Activated CD4-positive, alpha-beta memory T cell treated with anti-CD3 and anti-CD28 coated beads for 36 hours (primary cell): ENCODE measurements around the gene ONECUT3. TPM values are rescaled to one million over a fixed set of nuclear protein-coding genes. Genes with fewer than 3 reads are reported as not detected.

ENCODE experiments used
- CTCF ChIA-PET: fragments of 350-600 bp; sonication (Branson Sonifier 250); formaldehyde crosslinking; loops from one replicate; lab custom pipeline; 2021; ENCODE audit warnings: antibody characterized with exemption, inconsistent platforms; lab: Charles Lee
- POLR2A ChIA-PET: fragments of 350-600 bp; sonication (Branson Sonifier 250); formaldehyde crosslinking; loops from one replicate; lab custom pipeline; 2021; ENCODE audit warnings: antibody characterized with exemption; lab: Charles Lee
- DNase-seq: peaks from one replicate; pipeline ENCODE4 v3.0.0-alpha.2; 2020
- H3K27ac Mint-ChIP-seq: one replicate; pipeline ENCODE4 v1.8.0; 2021; ENCODE audit warnings: mixed read lengths
- H3K27me3 Mint-ChIP-seq: one replicate; pipeline ENCODE4 v1.8.0; 2021; ENCODE audit warnings: mixed read lengths
- H3K36me3 Mint-ChIP-seq: one replicate; pipeline ENCODE4 v1.8.0; 2021; ENCODE audit warnings: mixed read lengths
- H3K4me1 Mint-ChIP-seq: one replicate; pipeline ENCODE4 v1.8.0; 2021; ENCODE audit warnings: low read depth, mixed read lengths
- H3K4me3 Mint-ChIP-seq: one replicate; pipeline ENCODE4 v1.8.0; 2021; ENCODE audit warnings: mild to moderate bottlenecking, mixed read lengths
- H3K9me3 Mint-ChIP-seq: one replicate; pipeline ENCODE4 v1.8.0; 2021; ENCODE audit warnings: mixed read lengths
- intact Hi-C: fragments of 100-400 bp; cut with micrococcal nuclease; formaldehyde crosslinking; loops from one replicate; pipeline ENCODE4 v1.15.1; 2023
- microRNA-seq: library from miRNA; unstranded; fragments of <30 nt; microRNA quantifications from one replicate; pipeline ENCODE4 v1.2.0, GENCODE V29; 2022; ENCODE audit warnings: borderline number of aligned reads, borderline microRNAs expressed, borderline replicate concordance
- total RNA-seq, 2 experiments: library from RNA; stranded (reverse); gene quantifications; one replicate each; pipeline ENCODE4 v1.2.3, GENCODE V29; 2021

ONECUT3 gene
- total RNA-seq, 2 experiments from 2014 or later, result not detected

- ChIA-PET POLR2A (no interaction called here), CTCF (interaction anchor here (1.8 to 3.1 kb wide), 2 partner anchors 9 to 41 kb away, joined by 4 to 25 read pairs; no protein-coding TSS in a partner anchor)
- Mint-ChIP-seq H3K27me3 (no peaks in the 10 kb centered on the region), H3K4me1 (no peaks in the 10 kb centered on the region), H3K27ac (no peak overlapping the region), H3K4me3 (no peak overlapping the region), H3K9me3 (no peaks in the 10 kb centered on the region), H3K36me3 (peaks cover 8% of the 10 kb centered on the region)
- DNase-seq, result no peak
- intact Hi-C loops, result no loop called here
Measured at GRCh38 chr19:1828279-1829238, 75.3 kb downstream of the ONECUT3 start.

GRCh38 chr19:1829958-1830357 lies 76.7 kb downstream of the ONECUT3 start:
- POLR2A ChIA-PET, result no interaction called here
- H3K9me3 Mint-ChIP-seq, result no peaks in the 10 kb centered on the region
- H3K27ac Mint-ChIP-seq, result no peak overlapping the region
- no peak for DNase-seq
- intact Hi-C loops, result no loop called here
- H3K27me3 Mint-ChIP-seq, result no peaks in the 10 kb centered on the region
- H3K4me1 Mint-ChIP-seq, result no peaks in the 10 kb centered on the region
- H3K4me3 Mint-ChIP-seq, result no peak overlapping the region
- H3K36me3 Mint-ChIP-seq, result peaks cover 6% of the 10 kb centered on the region
- CTCF ChIA-PET, result interaction anchor here (0.6 to 3.1 kb wide), 4 partner anchors 8 to 176 kb away, joined by 3 to 25 read pairs (median 4); no protein-coding TSS in a partner anchor

GRCh38 chr19:1830568-1830967 lies 77.3 kb downstream of the ONECUT3 start:
- ChIA-PET CTCF (interaction anchor here (1.1 to 1.8 kb wide), 2 partner anchors 10 to 43 kb away, joined by 4 read pairs; no protein-coding TSS in a partner anchor), POLR2A (no interaction called here)
- Mint-ChIP-seq H3K36me3 (peaks cover 6% of the 10 kb centered on the region), H3K4me1 (no peaks in the 10 kb centered on the region), H3K4me3 (no peak overlapping the region), H3K27me3 (no peaks in the 10 kb centered on the region), H3K9me3 (no peaks in the 10 kb centered on the region), H3K27ac (no peak overlapping the region)
- DNase-seq, result no peak
- intact Hi-C loops, result no loop called here

Small RNA genes lying within 50 kb of the gene (microRNA-seq; reads per million reads assigned to microRNA genes)
- gene MIR1909, result 2.4 reads per million

Other genes starting within 250 kb of the ONECUT3 start
- 1 to 10 TPM; 1.9 to 3.7 TPM for gene ADAMTSL5, start 240.5 kb upstream of the ONECUT3 start, total RNA-seq
- not detected for gene PLK5, start 229.4 kb upstream of the ONECUT3 start, total RNA-seq
- 1 to 10 TPM; 6.0 to 6.1 TPM for gene MEX3D, start 185.2 kb upstream of the ONECUT3 start, total RNA-seq
- 10 to 100 TPM; 67.7 to 71.4 TPM for gene MBD3, start 160.6 kb upstream of the ONECUT3 start, total RNA-seq
- 100 to 1,000 TPM; 266 to 277 TPM for gene UQCR11, start 148.0 kb upstream of the ONECUT3 start, total RNA-seq
- gene TCF3, start 100.9 kb upstream of the ONECUT3 start, total RNA-seq, result 10 to 100 TPM; 88.9 to 95.5 TPM
- gene ATP8B3, start 58.8 kb downstream of the ONECUT3 start, total RNA-seq, result 1 to 10 TPM; 9.6 to 10.0 TPM
- gene REXO1, start 95.0 kb downstream of the ONECUT3 start, total RNA-seq, result 10 to 100 TPM; 41.9 to 45.3 TPM
- 10 to 100 TPM; 23.3 to 24.2 TPM for gene KLF16, start 110.1 kb downstream of the ONECUT3 start, total RNA-seq
- gene ABHD17A, start 132.0 kb downstream of the ONECUT3 start, total RNA-seq, result 100 to 1,000 TPM; 108 to 110 TPM
- gene ADAT3, start 151.9 kb downstream of the ONECUT3 start, total RNA-seq, result 1 to 10 TPM; 5.7 to 5.8 TPM
- gene SCAMP4, start 151.9 kb downstream of the ONECUT3 start, total RNA-seq, result 10 to 100 TPM; 24.2 to 28.4 TPM
- 10 to 100 TPM; 63.7 to 66.2 TPM for gene CSNK1G2, start 187.7 kb downstream of the ONECUT3 start, total RNA-seq